Panc1 (cell line): ENCODE measurements around the gene PITPNB. TPM values are rescaled to one million over a fixed set of nuclear protein-coding genes. Genes with fewer than 3 reads are reported as not detected.

Experiments
- ATAC-seq: fragments of 200-7000 bp; cut with Tn5 transposase; 2 replicates; pipeline ENCODE4 v1.9.1; 2020; ENCODE audit warnings: mild to moderate bottlenecking, moderate library complexity
- BruUV-seq: library from RNA; stranded (reverse); fragments of 400-500 nt; replicated peaks from 2 replicates; lab custom pipeline; 2021; lab: Mats Ljungman, UMichigan
- CTCF ChIA-PET: fragments of 300-600 bp; sonication (Branson Sonifier 250); formaldehyde crosslinking; loops from one replicate; lab custom pipeline; 2022; ENCODE audit warnings: antibody characterized with exemption; lab: Charles Lee
- POLR2A ChIA-PET: fragments of 300-600 bp; sonication (Branson Sonifier 250); formaldehyde crosslinking; loops from one replicate; lab custom pipeline; 2022; ENCODE audit warnings: antibody characterized with exemption; lab: Charles Lee
- DNase-seq: peaks from one replicate; pipeline ENCODE4 v3.0.0-alpha.2; 2010; ENCODE audit warnings: low read depth, low spot score
- H3K27ac ChIP-seq: 2 replicates; pipeline ENCODE4 v1.5.1; 2011; ENCODE audit warnings: mild to moderate bottlenecking, low read length, inconsistent platforms
- H3K27me3 ChIP-seq: fragments of 200-500 bp; sonication (Bioruptor generic); 2 replicates; pipeline ENCODE4 v1.6.0; 2014; ENCODE audit warnings: low read length, inconsistent platforms; ENCODE audit not compliant: control insufficient read depth, insufficient read depth
- H3K36me3 ChIP-seq: fragments of 200-500 bp; sonication (Bioruptor generic); 2 replicates; pipeline ENCODE4 v1.5.1; 2014; ENCODE audit warnings: inconsistent platforms, mild to moderate bottlenecking, low read length, moderate library complexity; ENCODE audit not compliant: control insufficient read depth, insufficient read depth
- H3K4me1 ChIP-seq: 2 replicates; pipeline ENCODE4 v1.5.1; 2011; ENCODE audit warnings: inconsistent platforms, mild to moderate bottlenecking, low read length, moderate library complexity; ENCODE audit not compliant: control insufficient read depth, insufficient read depth
- H3K4me3 ChIP-seq, 2 experiments: 2 replicates each; pipeline ENCODE4 v1.5.1; 2011 to 2012; ENCODE audit warnings: low read depth in 2 of 2, low read length in 2 of 2, mild to moderate bottlenecking in 2 of 2, inconsistent platforms in 1 of 2, moderate library complexity in 1 of 2
- H3K9me3 ChIP-seq: fragments of 200-500 bp; sonication (Bioruptor generic); 2 replicates; pipeline ENCODE4 v1.5.1; 2014; ENCODE audit warnings: low read depth, mild to moderate bottlenecking, inconsistent platforms, low read length, moderate library complexity; ENCODE audit not compliant: control insufficient read depth, insufficient read depth
- CTCF ChIP-seq: fragments of 450-650 bp; IDR thresholded peaks from 2 replicates; pipeline ENCODE4 v1.5.1; 2017; ENCODE audit warnings: mild to moderate bottlenecking
- POLR2AphosphoS5 ChIP-seq: IDR thresholded peaks from 2 replicates; pipeline ENCODE4 v1.6.1; 2012; ENCODE audit warnings: mild to moderate bottlenecking, low read depth, low read length, moderate library complexity
- REST ChIP-seq, 2 experiments: IDR thresholded peaks; 2 replicates each; pipeline ENCODE4 v1.6.1; 2011 to 2012; ENCODE audit warnings: low read depth in 2 of 2, control low read depth in 1 of 2, low read length in 1 of 2, mild to moderate bottlenecking in 1 of 2, moderate library complexity in 1 of 2; ENCODE audit not compliant: insufficient read depth in 1 of 2
- SIN3A ChIP-seq: IDR thresholded peaks from 2 replicates; pipeline ENCODE4 v1.6.1; 2012; ENCODE audit warnings: low read depth, mild to moderate bottlenecking, low read length, moderate library complexity, borderline replicate concordance; ENCODE audit not compliant: insufficient read depth
- TCF7L2 ChIP-seq: IDR thresholded peaks from 2 replicates; pipeline ENCODE4 v1.6.1; 2011; ENCODE audit warnings: mild to moderate bottlenecking, low read depth, low read length, inconsistent platforms
- in situ Hi-C: cut with HindIII; loops from 2 replicates; pipeline ENCODE4 v1.10.0; 2016; ENCODE audit warnings: low sequenced_read_pairs, low pct_unique_long_range_greater_than_20kb
- intact Hi-C: fragments of 100-400 bp; cut with micrococcal nuclease; formaldehyde crosslinking; loops from one replicate; pipeline ENCODE4 v1.10.0; 2022; ENCODE audit not compliant: unreplicated experiment
- total RNA-seq: library from RNA; stranded (reverse); gene quantifications from one replicate; pipeline ENCODE4 v1.2.1, GENCODE V29; 2021; ENCODE audit not compliant: unreplicated experiment

Gene PITPNB
- total RNA-seq, 1 experiment from 2014 or later, result 67.0 TPM

GRCh38 chr22:27858626-27859025, 60.4 kb downstream of the PITPNB start:
- no peak for ATAC-seq
- no peaks in the 10 kb centered on the region for H3K9me3 ChIP-seq
- POLR2A ChIA-PET, result no interaction called here
- H3K27ac ChIP-seq, result no peak overlapping the region
- no peak overlapping the region for H3K4me3 ChIP-seq
- TF ChIP-seq TCF7L2 (no peak), POLR2AphosphoS5 (no peak), SIN3A (no peak), CTCF (no peak)
- intact Hi-C loops, result no loop called here
- H3K27me3 ChIP-seq, result no peaks in the 10 kb centered on the region
- CTCF ChIA-PET, result no interaction called here
- no peak for DNase-seq
- H3K36me3 ChIP-seq, result peaks cover 20% of the 10 kb centered on the region
- no peaks in the 10 kb centered on the region for H3K4me1 ChIP-seq
- in situ Hi-C loops, result no loop called here
- no TSS peak for BruUV-seq

- ChIA-PET POLR2A (no interaction called here), CTCF (no interaction called here)
- H3K4me3 ChIP-seq, result no peak overlapping the region
- BruUV-seq, result no TSS peak
- H3K9me3 ChIP-seq, result no peaks in the 10 kb centered on the region
- no peaks in the 10 kb centered on the region for H3K27me3 ChIP-seq
- intact Hi-C loops (no loop called here), in situ Hi-C loops (no loop called here)
- ATAC-seq (no peak), DNase-seq (no peak)
- TF ChIP-seq REST (IDR thresholded peaks at IDR 0.05; ENCODE audit: insufficient read depth in 1 of 2, low read depth in 2 of 2, low read length in 1 of 2), result no peak
- H3K27ac ChIP-seq, result no peak overlapping the region
- no peaks in the 10 kb centered on the region for H3K4me1 ChIP-seq
- peaks cover 24% of the 10 kb centered on the region for H3K36me3 ChIP-seq
Measured at GRCh38 chr22:27857443-27857842, 61.6 kb downstream of the PITPNB start.

GRCh38 chr22:27856386-27856785, 62.7 kb downstream of the PITPNB start:
- Histone ChIP-seq H3K4me1 (no peaks in the 10 kb centered on the region), H3K27me3 (no peaks in the 10 kb centered on the region), H3K4me3 (no peak overlapping the region), H3K9me3 (no peaks in the 10 kb centered on the region), H3K36me3 (peaks cover 25% of the 10 kb centered on the region), H3K27ac (no peak overlapping the region)
- ATAC-seq, result no peak
- intact Hi-C loops, result no loop called here
- ChIA-PET POLR2A (no interaction called here), CTCF (no interaction called here)
- in situ Hi-C loops, result no loop called here
- BruUV-seq, result no TSS peak
- TF ChIP-seq CTCF (no peak), REST (IDR thresholded peaks at IDR 0.05; ENCODE audit: insufficient read depth in 1 of 2, low read depth in 2 of 2, low read length in 1 of 2) (no peak), POLR2AphosphoS5 (no peak), TCF7L2 (no peak), SIN3A (no peak)
- no peak for DNase-seq
